Activated CD4-positive, alpha-beta T cell treated with anti-CD3 and anti-CD28 coated beads for 36 hours (primary cell): Measurements from ENCODE around the gene VPS45. TPM values are rescaled to one million over a fixed set of nuclear protein-coding genes. Genes with fewer than 3 reads are reported as not detected.

Experiments
- ATAC-seq: fragments of 200-7000 bp; cut with Tn5 transposase; one replicate; pipeline ENCODE4 v1.10.0; 2021; ENCODE audit warnings: mild to moderate bottlenecking, moderate library complexity
- CTCF ChIA-PET: fragments of 350-600 bp; sonication (Branson Sonifier 250); formaldehyde crosslinking; loops from one replicate; lab custom pipeline; 2021; ENCODE audit warnings: antibody characterized with exemption; lab: Charles Lee
- POLR2A ChIA-PET: fragments of 350-600 bp; sonication (Branson Sonifier 250); formaldehyde crosslinking; loops from one replicate; lab custom pipeline; 2021; ENCODE audit warnings: antibody characterized with exemption, inconsistent platforms; lab: Charles Lee
- DNase-seq: peaks from one replicate; pipeline ENCODE4 v3.0.0-alpha.2; 2020
- H3K27ac Mint-ChIP-seq: one replicate; pipeline ENCODE4 v1.8.0; 2021; ENCODE audit warnings: mixed read lengths
- H3K27me3 Mint-ChIP-seq: one replicate; pipeline ENCODE4 v1.8.0; 2021; ENCODE audit warnings: mixed read lengths
- H3K36me3 Mint-ChIP-seq: one replicate; pipeline ENCODE4 v1.8.0; 2021; ENCODE audit warnings: low read depth, mixed read lengths
- H3K4me1 Mint-ChIP-seq: one replicate; pipeline ENCODE4 v1.8.0; 2021; ENCODE audit warnings: mixed read lengths
- H3K4me3 Mint-ChIP-seq: one replicate; pipeline ENCODE4 v1.8.0; 2021; ENCODE audit warnings: mild to moderate bottlenecking, moderate library complexity, mixed read lengths
- H3K9me3 Mint-ChIP-seq: one replicate; pipeline ENCODE4 v1.8.0; 2021; ENCODE audit warnings: low read depth, mixed read lengths
- intact Hi-C, 2 experiments: fragments of 100-400 bp; cut with DNase I in 1 of 2; cut with micrococcal nuclease in 1 of 2; formaldehyde crosslinking; loops; one replicate each; pipeline versions ENCODE4 v1.14.2 to v1.15.1; 2022 to 2024; cut with DNase I, micrococcal nuclease
- total RNA-seq, 2 experiments: library from RNA; stranded (reverse); gene quantifications; one replicate each; pipeline ENCODE4 v1.2.3, GENCODE V29; 2021

VPS45 gene
- total RNA-seq, 2 experiments from 2014 or later: 18.5 to 20.6 TPM

- ATAC-seq: no peak
- Mint-ChIP-seq H3K4me1 (peaks cover 48% of the 10 kb centered on the region), H3K4me3 (no peak overlapping the region), H3K9me3 (no peaks in the 10 kb centered on the region), H3K27ac (no peak overlapping the region), H3K27me3 (no peaks in the 10 kb centered on the region), H3K36me3 (peaks cover 40% of the 10 kb centered on the region)
- no peak for DNase-seq
- ChIA-PET POLR2A (no interaction called here), CTCF (interaction anchor here (1.1 kb wide), 1 partner anchor 11 kb away, joined by 3 read pairs; no protein-coding TSS in a partner anchor)
- intact Hi-C loops: no loop called here
These were observed 88.0 kb downstream of the VPS45 start for GRCh38 chr1:150155413-150156071.

- Mint-ChIP-seq H3K4me1 (peaks cover 47% of the 10 kb centered on the region), H3K4me3 (no peak overlapping the region), H3K36me3 (peaks cover 35% of the 10 kb centered on the region), H3K9me3 (no peaks in the 10 kb centered on the region), H3K27ac (no peak overlapping the region), H3K27me3 (no peaks in the 10 kb centered on the region)
- POLR2A ChIA-PET: no interaction called here
- intact Hi-C loops: no loop called here
- no peak for DNase-seq
- CTCF ChIA-PET: interaction anchor here (0.7 to 2.0 kb wide), 3 partner anchors 12 to 48 kb away, joined by 3 to 6 read pairs (median 4); no protein-coding TSS in a partner anchor
- no peak for ATAC-seq
These were observed 89.5 kb downstream of the VPS45 start for GRCh38 chr1:150156868-150157603.

GRCh38 chr1:150159550-150159949 lies 92.0 kb downstream of the VPS45 start:
- POLR2A ChIA-PET: no interaction called here
- intact Hi-C loops: no loop called here

GRCh38 chr1:150160964-150161621 lies 93.5 kb downstream of the VPS45 start:
- Mint-ChIP-seq H3K27me3 (no peaks in the 10 kb centered on the region), H3K27ac (no peak overlapping the region), H3K4me3 (no peak overlapping the region), H3K4me1 (peaks cover 44% of the 10 kb centered on the region), H3K36me3 (peaks cover 20% of the 10 kb centered on the region), H3K9me3 (no peaks in the 10 kb centered on the region)
- POLR2A ChIA-PET: interaction anchor here (1.3 kb wide), 1 partner anchor 9 kb away, joined by 4 read pairs; no protein-coding TSS in a partner anchor
- no peak for DNase-seq
- CTCF ChIA-PET: interaction anchor here (0.8 to 6.3 kb wide), 8 partner anchors 8 to 101 kb away, joined by 3 to 65 read pairs (median 4); no protein-coding TSS in a partner anchor
- no peak for ATAC-seq
- intact Hi-C loops: loop anchor here in 1 of 2 experiments (10.0 kb wide), 1 partner anchor 266 kb away; the partner anchor contains the start of gene BOLA1

More at GRCh38 chr1:150159550-150159949, 92.0 kb downstream of the VPS45 start:
- peaks cover 29% of the 10 kb centered on the region for H3K36me3 Mint-ChIP-seq
- no peak for ATAC-seq
- CTCF ChIA-PET: interaction anchor here (0.7 to 1.7 kb wide), 4 partner anchors 12 to 86 kb away, joined by 3 to 6 read pairs (median 3); no protein-coding TSS in a partner anchor
- peaks cover 48% of the 10 kb centered on the region for H3K4me1 Mint-ChIP-seq
- H3K4me3 Mint-ChIP-seq: no peak overlapping the region
- H3K9me3 Mint-ChIP-seq: no peaks in the 10 kb centered on the region
- DNase-seq: no peak
- peak overlapping the region; percentile 56 for H3K27ac Mint-ChIP-seq
- H3K27me3 Mint-ChIP-seq: no peaks in the 10 kb centered on the region

GRCh38 chr1:150161747-150162581 lies 94.4 kb downstream of the VPS45 start:
- ChIA-PET POLR2A (interaction anchor here (0.5 kb wide), 1 partner anchor 196 kb away, joined by 3 read pairs; no protein-coding TSS in a partner anchor), CTCF (interaction anchor here (0.5 to 6.3 kb wide), 10 partner anchors 9 to 182 kb away, joined by 3 to 65 read pairs (median 4); no protein-coding TSS in a partner anchor)
- intact Hi-C loops: loop anchor here in 1 of 2 experiments (10.0 kb wide), 1 partner anchor 267 kb away; the partner anchor contains the start of gene BOLA1
- DNase-seq (no peak), ATAC-seq (no peak)
- Mint-ChIP-seq H3K4me1 (peaks cover 44% of the 10 kb centered on the region), H3K27ac (no peak overlapping the region), H3K27me3 (no peaks in the 10 kb centered on the region), H3K9me3 (no peaks in the 10 kb centered on the region), H3K4me3 (no peak overlapping the region), H3K36me3 (peaks cover 15% of the 10 kb centered on the region)

- intact Hi-C loops: loop anchor here in 1 of 2 experiments (10.0 kb wide), 1 partner anchor 268 kb away; the partner anchor contains the start of gene BOLA1
- no peak for DNase-seq
- ATAC-seq: no peak
- ChIA-PET CTCF (interaction anchor here (0.5 to 6.3 kb wide), 6 partner anchors 9 to 182 kb away, joined by 3 to 65 read pairs (median 4); no protein-coding TSS in a partner anchor), POLR2A (no interaction called here)
- Mint-ChIP-seq H3K9me3 (no peaks in the 10 kb centered on the region), H3K27me3 (no peaks in the 10 kb centered on the region), H3K27ac (no peak overlapping the region), H3K4me3 (no peak overlapping the region), H3K4me1 (peaks cover 42% of the 10 kb centered on the region), H3K36me3 (peaks cover 12% of the 10 kb centered on the region)
These were observed 94.9 kb downstream of the VPS45 start for GRCh38 chr1:150162582-150162861.

GRCh38 chr1:150162862-150163706 lies 95.5 kb downstream of the VPS45 start:
- DNase-seq: peak; percentile 60
- CTCF ChIA-PET: interaction anchor here (0.7 to 6.3 kb wide), 7 partner anchors 10 to 275 kb away, joined by 3 to 65 read pairs (median 4); a partner anchor contains a TSS
- peaks cover 39% of the 10 kb centered on the region for H3K4me1 Mint-ChIP-seq
- ATAC-seq: peak; percentile 63
- POLR2A ChIA-PET: no interaction called here
- intact Hi-C loops: loop anchor here in 1 of 2 experiments (10.0 kb wide), 1 partner anchor 268 kb away; the partner anchor contains the start of gene BOLA1
- H3K9me3 Mint-ChIP-seq: no peaks in the 10 kb centered on the region
- H3K36me3 Mint-ChIP-seq: peaks cover 8% of the 10 kb centered on the region
- no peaks in the 10 kb centered on the region for H3K27me3 Mint-ChIP-seq
- H3K4me3 Mint-ChIP-seq: no peak overlapping the region
- H3K27ac Mint-ChIP-seq: no peak overlapping the region

GRCh38 chr1:150164224-150164623 lies 96.6 kb downstream of the VPS45 start:
- H3K9me3 Mint-ChIP-seq: no peaks in the 10 kb centered on the region
- peaks cover 3% of the 10 kb centered on the region for H3K36me3 Mint-ChIP-seq
- POLR2A ChIA-PET: no interaction called here
- intact Hi-C loops: loop anchor here in 1 of 2 experiments (10.0 kb wide), 1 partner anchor 269 kb away; the partner anchor contains the start of gene BOLA1
- DNase-seq: no peak
- peaks cover 37% of the 10 kb centered on the region for H3K4me1 Mint-ChIP-seq
- ATAC-seq: no peak
- CTCF ChIA-PET: interaction anchor here (1.0 to 6.3 kb wide), 3 partner anchors 23 to 110 kb away, joined by 3 to 65 read pairs (median 5); no protein-coding TSS in a partner anchor
- H3K27ac Mint-ChIP-seq: no peak overlapping the region
- H3K4me3 Mint-ChIP-seq: no peak overlapping the region
- H3K27me3 Mint-ChIP-seq: no peaks in the 10 kb centered on the region

- ATAC-seq: no peak
- H3K9me3 Mint-ChIP-seq: no peaks in the 10 kb centered on the region
- POLR2A ChIA-PET: no interaction called here
These were observed 97.2 kb downstream of the VPS45 start for GRCh38 chr1:150164779-150165178.

More at GRCh38 chr1:150164779-150165178, 97.2 kb downstream of the VPS45 start:
- Mint-ChIP-seq H3K4me1 (peaks cover 33% of the 10 kb centered on the region), H3K27me3 (no peaks in the 10 kb centered on the region), H3K27ac (no peak overlapping the region), H3K4me3 (no peak overlapping the region), H3K36me3 (no peaks in the 10 kb centered on the region)
- DNase-seq: no peak
- CTCF ChIA-PET: interaction anchor here (0.6 to 6.3 kb wide), 8 partner anchors 14 to 110 kb away, joined by 3 to 65 read pairs (median 6); partner anchors contain the start of genes PLEKHO1 and VPS45
- intact Hi-C loops: loop anchor here in 1 of 2 experiments (10.0 kb wide), 1 partner anchor 270 kb away; the partner anchor contains the start of gene BOLA1
